ENCODE measurements around the gene NTRK3.

NTRK3 gene

DNA sequence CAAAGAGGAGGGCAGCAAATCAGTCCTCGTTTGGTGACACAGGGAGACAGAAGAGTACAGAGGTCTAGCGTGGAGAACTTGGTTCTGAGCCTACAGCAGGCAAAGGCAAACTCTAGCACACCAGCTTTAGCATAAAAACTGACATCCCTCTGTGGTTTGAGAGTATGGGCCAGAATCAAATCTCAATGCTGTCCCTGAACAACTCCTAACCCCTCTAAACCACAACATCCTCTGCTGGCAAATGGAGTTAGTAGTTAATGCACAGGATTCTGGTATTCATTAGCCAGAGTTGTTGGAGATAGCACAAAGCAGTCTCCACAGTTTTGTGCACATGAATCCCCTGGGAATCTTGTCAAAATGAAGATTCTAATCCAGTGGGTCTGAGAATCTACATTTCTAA is 315.8 kb downstream of the NTRK3 start:
- DNase-seq (ENCODE audit: low spot score), result no peak

DNA sequence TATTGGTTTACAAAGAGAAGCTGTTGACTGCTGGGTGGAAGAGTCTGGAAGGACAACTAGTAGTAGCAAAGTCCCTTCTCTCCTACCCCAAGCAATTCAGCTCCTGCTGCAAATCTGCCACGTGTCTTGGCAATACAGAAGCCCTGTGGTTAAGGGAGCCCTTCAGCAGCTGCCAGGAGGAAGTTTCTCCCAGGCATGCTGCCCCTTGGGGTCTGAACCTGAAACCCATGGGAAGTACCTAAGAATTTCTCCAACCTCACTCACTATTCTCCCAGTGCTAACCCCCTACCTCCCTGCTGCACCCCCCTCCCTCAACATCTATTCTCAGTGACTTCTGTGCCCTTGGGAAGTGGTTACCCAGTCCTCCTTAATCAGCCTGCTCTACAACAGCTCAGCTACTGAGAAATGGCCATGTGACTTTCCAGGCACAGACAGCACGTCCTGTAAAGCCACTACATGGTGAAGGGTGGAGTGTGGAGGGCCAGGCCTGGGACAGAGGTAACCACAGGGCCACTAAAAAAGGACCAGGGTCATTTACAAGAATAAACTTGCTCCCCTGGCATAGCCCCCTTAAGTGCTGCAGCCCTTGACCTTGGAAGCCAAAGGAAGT is 316.6 kb downstream of the NTRK3 start:
- DNase-seq (ENCODE audit: low spot score), result no peak

DNA sequence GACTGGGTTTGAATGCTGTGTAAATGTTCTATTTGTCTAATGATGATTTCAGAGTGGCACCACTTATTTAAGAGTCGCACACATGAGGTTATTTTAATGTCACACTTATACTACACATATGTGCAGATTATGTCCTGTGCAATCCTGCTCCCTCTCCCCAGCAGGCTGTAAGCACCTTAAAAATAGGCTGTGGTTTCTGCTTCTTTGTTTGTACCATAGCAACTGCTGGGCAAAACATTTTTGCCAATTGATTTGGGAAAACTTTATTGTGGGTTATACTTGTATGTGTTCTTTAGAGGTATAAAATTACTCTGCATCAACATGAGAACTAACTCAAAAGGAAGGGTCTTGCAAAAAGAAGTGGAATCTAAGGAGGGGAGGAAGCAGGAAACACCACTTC is 318.5 kb downstream of the NTRK3 start:
- no peak for DNase-seq (ENCODE audit: low spot score)

DNA sequence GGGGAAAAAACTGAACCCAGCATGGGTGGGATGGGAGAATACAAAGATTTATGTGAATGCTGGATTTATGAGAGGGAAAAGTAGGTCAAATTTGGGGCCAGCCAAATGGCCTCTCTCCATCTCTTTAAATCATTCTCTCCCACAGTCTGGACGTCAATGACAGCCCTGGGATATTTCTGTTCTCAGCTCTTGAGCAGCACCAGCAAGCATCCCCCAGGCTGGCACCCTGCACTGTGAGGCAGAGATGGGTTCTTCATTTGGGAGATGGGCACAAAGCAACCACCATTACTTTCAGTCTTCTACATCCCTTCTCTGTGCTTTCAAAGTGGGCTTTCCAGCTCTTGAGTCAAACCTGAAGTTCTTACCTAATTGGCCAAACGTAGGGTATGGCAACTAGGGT is 321.0 kb downstream of the NTRK3 start:
- no peak for DNase-seq (ENCODE audit: low spot score)

DNA sequence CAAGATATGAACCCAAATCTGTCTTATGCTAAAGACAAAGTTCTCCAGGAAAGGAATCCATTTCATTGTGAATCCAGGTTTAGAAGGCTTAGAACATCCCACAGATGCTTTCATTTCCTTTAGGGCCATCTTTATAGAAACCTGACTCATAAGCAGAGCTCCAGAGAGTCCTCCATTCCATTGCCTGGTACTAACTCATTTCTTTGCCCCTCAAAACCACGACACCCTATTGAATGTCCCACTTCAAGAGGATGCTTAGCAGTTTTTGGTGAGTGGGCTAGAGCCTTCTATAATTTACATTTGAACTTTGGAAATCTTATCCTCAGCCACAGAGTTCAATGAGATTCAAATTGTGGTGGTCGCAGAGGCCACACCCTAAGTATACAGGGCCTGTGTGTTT is 325.0 kb downstream of the NTRK3 start:
- no peak for DNase-seq (ENCODE audit: low spot score)

DNA sequence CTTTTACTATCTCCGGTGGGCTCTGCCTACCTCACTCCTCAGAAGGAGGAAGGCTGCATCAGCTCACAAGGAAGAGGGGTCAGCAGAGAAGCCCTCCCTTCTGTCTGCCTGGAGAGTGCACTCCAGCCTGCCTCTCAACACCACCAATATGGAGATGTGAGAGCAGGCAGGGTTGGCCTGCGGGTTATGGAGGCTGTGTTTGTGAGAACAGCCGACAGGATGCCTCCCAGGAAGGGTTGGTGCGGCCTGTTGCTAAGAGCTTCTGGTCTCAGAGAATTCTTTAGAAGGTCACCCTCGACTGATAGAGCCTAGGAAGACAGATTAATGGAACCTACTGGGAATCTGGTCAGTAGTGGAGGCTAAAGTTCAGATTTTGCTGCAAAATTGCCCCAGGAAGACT is 326.1 kb downstream of the NTRK3 start:
- DNase-seq (ENCODE audit: low spot score), result no peak

DNA sequence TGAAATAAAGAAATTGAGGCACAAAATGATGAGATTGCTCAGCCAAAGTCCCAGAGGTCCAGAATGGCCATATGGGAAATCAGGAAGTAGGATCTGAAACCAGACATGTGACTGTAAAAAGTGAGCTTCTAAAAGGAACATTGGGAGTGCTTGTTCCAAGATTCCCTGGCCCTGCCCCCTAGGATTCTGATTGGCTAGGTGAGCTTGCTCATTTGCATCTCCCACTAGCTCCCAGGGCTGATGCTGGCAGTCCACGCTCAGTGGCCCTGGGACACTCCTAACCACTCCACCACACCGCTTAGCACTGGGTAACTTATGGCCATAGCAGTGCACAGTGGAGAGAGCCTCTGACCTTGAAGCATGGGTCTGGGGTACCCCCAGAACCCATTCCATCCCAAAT is 326.7 kb downstream of the NTRK3 start:
- DNase-seq (ENCODE audit: low spot score), result no peak

DNA sequence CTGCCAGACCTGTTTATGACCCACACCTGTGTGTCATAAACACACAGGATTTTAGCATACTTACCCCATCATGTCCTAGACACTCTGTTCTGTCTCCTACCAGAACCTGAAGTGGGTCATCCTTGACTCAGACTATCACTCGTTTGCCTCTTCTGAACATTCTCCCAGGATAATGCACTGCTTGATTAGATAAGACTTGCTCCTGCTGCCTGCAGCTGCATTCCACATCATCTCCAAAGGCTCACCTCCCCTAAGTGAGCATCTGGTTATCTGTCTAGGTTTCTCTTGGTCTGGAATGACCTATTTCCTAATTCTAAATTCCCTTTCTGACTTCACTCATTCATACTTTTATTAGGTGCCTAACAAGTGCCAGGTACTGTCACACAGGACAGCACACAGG is 332.1 kb downstream of the NTRK3 start:
- DNase-seq (ENCODE audit: low spot score), result no peak

DNA sequence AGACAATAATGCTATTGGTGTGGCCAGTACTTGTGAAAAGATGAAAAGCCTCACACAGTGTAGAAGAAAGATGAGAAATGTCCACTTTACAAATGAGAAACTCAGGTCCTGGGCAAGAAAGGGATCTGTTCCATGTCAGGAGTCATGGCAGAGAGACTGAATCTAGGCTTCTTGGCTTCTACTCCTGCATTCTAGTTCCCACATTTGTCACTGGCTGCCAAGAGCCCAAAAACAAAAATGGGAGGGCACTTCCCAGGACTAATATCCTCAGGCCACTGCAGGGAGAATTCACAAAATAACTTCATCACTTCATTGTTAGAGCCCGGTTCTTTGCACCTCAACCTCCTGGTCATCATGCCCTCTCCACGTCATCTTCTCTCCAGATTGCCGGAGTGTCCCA is 337.5 kb downstream of the NTRK3 start:
- no peak for DNase-seq (ENCODE audit: low spot score)

DNA sequence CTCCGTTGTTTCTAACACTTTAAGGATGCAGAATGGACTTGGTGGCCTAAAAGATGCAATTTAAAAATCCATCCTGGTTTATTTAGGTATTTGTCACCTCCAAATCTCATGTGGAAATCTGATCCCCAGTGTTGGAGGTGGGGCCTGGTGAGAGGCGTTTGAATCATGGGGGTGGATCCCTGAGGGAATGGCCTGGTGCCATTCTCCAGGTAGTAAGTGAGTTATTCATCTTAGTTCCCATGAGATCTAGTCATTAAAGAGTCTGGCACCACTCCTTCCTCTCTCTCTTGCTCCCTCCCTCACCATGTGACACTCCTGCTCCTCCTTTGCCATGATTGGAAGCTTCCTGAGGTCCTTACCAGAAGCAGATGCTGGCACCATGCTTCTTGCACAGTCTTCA is 339.1 kb downstream of the NTRK3 start:
- DNase-seq (ENCODE audit: low spot score), result no peak

DNA sequence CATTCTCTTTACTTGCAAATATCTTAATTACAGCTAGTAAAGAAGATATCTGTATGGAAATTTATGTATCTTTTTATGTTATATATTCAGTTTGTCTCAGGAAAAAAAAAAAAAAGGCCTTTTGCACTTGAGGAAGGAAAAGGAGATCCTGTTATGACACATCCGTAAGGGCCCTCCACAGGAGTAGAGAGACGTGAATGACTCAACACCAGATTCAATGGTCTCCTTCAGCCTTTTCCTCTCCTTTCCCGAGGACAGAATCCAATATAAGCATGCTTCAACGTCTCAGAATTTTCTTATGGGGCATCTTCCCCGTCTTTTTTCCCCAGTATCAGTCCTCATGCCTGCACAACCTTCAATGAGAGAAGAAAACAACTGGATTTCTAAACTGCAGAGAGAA is 340.3 kb downstream of the NTRK3 start:
- no peak for DNase-seq (ENCODE audit: low spot score)

DNA sequence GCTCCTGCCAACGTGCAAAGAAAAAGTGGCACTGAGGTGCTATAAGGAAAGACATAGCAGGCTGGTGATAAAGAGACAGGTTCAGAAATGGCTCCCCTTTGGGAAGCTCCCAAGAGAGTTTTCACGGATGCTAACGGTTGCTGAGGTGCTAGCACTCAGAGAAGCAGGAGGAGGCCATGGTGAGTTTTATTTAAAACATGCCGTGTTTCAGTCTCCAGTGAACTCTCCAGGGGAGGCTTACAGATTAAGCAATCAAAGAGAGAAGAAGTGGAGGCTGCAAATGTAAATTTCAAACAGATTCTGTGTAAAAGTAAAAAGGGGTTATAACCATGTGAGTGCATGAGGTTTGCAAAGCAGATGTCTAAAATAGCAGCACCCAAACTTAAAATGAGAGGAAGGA is 346.2 kb downstream of the NTRK3 start:
- DNase-seq (ENCODE audit: low spot score), result no peak

DNA sequence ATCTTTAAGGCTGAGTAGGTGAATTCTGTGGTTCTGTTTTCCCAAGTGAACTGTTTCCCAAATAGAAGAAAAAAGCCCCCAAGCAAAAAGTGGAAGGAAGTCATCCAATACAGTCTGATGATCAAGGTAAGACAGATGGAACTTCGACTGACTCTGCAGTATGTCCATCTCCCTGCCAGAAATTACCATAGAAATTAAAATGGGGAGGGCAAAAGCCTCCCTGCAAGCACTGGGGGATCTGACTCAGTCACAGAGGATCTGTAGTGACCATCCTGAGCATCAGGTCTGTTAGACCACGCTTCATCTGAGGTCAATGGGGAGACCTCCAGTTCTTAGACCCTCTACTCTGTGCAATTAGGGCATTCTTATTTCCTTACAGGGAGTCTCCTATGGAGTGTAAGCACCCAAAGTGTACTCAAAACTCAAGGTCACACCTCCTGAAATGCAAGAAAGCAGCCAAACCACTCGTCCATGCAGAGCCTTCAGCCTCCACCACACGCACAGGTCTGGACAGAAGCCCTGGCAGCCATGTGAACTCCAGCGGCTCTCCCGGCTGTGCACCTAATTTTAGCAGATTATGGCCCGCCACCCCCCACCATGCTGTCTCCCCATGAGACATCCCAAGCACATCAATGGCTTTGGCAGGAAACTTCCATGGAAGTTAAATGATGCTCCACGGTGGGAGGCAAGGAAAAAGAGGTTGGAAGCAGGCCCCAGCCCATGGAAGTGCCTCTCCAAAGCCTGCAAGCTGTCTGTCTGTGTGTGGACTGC is 348.7 kb downstream of the NTRK3 start:
- no peak for DNase-seq (ENCODE audit: low spot score)

DNA sequence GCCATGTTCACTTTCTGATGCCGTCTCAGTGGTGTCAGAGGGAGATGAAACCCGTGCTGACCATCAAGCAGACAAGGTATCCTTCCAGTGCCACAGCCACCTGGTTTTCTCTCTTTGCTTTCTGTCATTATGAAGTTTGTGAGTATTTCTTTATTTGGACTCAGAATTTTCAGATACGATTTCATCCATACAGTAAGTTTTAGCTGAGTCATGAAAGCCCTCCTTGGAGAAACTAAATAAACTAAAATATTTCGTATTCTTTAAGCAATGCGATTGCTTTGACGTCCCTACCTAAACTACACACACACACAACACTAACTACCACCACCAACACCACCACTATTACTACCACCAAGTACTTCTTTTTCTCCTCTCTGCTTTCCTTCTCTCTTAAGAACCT is 350.1 kb downstream of the NTRK3 start:
- no peak for DNase-seq (ENCODE audit: low spot score)

DNA sequence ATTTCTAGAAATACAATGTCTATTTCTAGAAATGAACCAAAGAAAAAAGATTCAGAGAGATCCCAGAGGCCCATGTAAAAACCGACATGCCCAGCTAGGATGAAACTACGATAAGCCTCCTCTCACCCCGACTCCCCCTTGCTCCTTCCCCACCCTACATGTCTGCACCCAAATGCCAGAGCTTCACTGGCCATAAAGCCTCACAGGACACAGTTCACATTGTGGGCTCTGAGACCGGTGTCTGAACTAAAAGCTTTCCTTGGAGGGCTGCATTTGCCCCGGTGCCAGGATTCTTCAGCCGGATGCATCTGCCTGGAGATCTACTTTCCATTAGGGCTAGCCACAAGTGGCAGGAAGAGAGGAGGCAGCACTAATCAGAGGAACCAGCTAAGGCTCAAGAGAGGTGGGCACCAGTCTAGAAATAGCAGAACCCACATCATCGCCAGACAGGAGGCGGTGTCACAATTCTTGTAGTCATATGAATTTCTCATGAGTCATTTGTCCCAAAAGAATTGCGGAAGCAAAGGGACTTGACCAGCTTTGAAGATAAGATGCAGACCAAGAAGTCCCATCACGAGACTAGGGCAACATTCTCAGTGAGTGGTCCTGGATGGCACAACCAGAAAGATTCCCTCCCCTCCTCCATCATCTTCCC is 353.6 kb downstream of the NTRK3 start:
- no peak for DNase-seq (ENCODE audit: low spot score)

DNA sequence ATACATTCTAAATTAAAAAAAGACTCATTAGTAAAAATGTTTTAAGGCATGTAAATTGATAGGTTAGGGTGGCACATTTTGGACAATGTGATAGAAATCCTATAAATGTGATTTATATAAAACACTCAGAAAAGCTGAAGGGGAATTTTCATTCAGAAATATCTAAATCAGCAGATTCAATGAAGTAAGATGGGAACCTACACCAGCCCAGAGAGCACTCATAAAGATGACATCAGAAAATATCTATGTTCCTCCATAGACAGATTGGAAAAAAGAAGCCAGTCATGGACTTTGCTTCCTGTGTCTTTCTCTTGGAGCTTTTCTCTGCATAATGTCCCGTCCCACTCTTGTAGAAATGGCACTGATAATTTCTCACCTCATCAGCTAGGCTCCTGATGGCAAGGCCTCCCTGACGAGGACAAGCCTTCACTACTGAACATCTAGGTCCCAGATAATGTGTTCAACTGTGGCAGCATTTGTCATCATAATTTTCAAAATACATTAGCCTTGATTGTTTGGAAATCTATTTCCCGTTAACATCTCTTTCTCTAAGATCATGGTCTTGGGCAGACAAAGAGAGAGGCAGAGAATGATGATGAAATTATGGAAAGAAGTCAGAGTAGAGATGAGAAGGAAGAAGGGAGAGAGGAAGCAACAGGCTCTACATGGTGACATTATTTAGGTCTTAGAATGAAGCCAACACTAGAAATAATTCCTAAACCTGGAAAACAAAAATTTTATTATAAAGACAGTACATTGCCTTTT is 354.4 kb downstream of the NTRK3 start:
- no peak for DNase-seq (ENCODE audit: low spot score)

DNA sequence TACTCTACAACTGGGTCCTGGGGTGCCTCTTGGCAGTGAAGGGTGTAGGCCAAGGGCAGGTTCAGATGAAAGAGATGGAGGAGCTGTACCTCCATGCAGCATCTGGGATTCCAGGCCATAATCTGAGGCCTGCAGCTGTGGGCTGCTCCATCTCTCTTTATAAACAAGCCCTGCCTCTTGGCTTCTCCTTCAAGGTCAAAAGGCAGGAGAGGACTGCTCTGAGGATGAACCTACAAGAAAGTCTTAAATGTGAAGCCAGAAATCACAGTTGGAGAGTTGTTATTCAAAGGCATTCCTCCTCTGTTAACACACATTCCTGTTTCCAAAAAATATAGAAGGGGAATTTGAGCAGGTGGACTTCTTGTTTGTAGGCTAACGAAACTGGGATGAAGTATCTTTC is 355.5 kb downstream of the NTRK3 start:
- no peak for DNase-seq (ENCODE audit: low spot score)

DNA sequence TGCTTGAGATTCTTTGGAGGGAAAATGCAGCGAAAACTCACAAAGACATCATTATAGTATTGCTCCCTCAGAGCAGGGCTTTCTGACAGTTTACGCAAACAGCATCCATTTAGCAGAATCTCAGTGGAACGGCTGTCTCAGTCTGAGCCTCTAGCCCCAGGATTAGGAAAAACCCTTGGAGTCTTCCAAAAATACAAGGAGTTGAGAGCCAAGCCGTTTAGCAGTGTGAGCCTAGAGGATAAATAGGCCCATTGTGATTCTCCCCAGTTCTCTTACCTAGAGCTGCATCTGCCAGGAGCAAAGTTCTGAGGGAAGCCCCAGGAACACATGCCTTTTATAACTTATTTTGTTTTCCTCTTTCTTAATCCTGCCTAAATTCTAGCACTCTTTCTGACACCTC is 359.6 kb downstream of the NTRK3 start:
- no peak for DNase-seq (ENCODE audit: low spot score)

DNA sequence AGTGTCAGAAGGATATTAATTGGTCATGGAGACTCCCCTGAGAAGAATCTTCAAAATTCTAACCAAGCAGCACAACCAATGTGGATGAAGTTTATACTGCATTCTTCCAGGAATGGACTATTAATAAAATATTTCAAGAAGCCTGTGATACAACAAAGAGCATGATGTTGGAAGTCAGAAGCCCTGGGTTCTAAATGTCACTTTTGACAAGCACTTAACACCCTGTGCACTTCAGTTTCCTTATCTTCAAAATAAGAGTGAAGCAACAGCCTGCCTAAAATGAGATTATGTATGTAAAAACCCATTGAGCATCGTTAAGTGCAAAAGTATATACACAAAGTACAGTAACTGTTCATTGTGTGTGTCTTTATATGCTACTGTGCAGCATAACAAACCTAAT is 369.4 kb downstream of the NTRK3 start:
- no peak for DNase-seq (ENCODE audit: low spot score)

DNA sequence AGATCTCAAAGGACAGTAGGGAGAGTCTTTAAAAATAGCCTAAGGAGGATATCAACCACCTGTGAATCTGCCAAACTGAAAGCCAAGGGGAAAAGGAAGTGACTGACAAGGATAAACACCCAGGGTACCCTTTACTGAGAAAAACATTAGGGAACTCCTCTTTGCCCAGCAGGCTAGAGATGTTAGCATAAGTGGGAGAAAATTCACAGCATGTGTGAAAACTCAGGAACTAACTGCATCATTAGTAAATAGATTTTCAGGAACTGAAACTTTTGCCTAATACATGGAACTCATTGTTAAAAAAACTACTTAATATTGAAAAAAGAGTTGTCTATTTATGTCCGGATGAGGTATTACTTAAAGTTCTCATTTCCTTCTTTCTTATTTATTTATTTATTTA is 375.5 kb downstream of the NTRK3 start:
- DNase-seq (ENCODE audit: low spot score), result no peak

DNA sequence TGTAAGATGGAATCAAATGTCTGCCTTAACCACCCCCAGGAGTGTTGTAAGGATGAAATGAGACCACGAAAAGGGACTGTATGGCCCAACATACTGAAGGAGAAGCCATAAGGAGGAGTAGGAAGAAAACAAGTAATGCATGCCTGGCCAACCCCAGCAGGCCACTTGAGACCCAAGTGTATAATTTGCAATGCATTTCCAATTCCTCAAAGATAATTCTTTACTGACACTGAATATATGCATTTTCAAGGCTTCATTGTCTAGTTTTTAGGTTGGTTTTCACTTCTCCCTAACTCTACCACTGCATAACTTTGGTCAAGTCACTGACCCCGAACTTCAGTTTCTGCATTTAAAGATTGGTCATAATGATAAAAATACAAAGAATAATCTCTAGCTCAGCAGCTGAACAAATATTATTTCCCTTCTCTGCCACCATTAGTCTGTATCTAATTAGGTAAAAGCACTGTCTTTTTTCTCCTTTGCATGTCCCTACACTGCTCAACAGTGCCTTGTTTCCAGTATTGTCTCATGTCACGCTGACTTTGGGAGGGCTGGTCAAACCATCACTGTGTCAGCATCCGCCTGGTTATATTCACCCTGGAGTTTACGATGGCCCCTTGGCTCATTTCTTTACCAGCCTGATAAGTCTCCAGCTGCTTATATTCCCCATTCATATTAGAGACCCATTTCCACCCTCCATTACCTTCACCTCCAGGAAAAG is 378.6 kb downstream of the NTRK3 start:
- no peak for DNase-seq (ENCODE audit: low spot score)

DNA sequence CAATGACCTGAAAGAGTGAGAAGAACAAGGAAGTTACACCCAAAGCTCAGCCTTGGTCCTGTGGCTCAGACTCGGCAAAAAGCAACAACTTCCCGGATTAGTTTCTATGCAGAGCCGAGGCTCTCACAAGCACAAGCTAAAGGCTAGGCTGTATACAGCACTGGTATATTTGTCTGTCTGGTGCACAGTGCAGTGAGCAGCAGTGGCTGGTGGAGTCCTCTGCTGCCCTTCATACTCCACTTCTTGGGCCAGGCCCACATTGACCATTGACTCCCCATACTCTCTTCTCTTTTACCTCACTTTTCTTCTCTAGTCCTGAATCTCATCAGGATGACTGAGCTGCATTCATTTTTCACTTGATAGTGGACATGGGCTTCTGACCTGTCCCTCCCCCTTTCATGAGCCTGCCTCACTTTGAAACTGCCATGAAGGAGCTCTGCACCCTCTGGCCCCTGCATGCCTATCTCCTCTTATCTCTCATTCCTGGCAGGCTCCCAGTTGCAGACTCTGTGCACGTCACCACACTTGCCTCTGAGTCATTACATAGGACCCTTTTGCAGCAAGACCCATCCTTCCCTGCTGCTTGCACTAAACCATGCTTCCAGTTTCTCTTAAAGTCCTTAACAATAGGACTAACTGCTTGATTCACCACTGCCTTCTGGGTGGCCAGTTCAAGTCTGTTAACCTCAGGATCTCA is 379.3 kb downstream of the NTRK3 start:
- DNase-seq (ENCODE audit: low spot score), result no peak
